OCI-LY7 (cell line): ENCODE results near the gene ZBTB20.

Experiments
- EZH2phosphoT487 ChIP-seq: fragments of 200-600 bp; sonication (generic); IDR thresholded peaks from 2 replicates; pipeline ENCODE4 v1.6.1; 2018; ENCODE audit warnings: low read depth, borderline replicate concordance, mild to moderate bottlenecking, mixed run types, antibody characterized with exemption, low read length, moderate library complexity, mixed read lengths
- TF ChIP-seq, protein P1 (sequence below): fragments of 200-600 bp; sonication (generic); conservative IDR thresholded peaks from 2 replicates; pipeline ENCODE4 v1.5.1; 2014; ENCODE audit warnings: mild to moderate bottlenecking, antibody characterized with exemption, low read length, moderate library complexity, mixed read lengths

DNA sequence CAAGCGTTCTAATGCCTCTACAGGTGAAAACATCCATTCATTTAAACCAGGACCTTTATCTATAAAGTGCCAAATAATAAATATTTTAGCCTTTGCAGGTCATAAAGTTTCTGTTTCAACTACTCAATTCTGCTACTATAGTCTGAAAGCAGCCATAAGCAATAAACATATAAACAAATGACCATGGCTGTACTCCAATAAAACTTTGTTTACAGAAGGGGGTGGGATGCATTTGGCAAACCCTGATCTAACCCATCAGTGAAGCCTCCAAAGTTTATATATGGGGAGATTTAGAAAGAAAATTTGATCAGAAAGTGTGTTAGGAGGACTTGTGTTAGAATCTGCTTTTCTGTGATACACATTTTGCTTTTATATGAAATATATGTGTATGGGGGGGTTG lies 161.3 kb downstream of the ZBTB20 start:
- TF ChIP-seq, protein P1, sequence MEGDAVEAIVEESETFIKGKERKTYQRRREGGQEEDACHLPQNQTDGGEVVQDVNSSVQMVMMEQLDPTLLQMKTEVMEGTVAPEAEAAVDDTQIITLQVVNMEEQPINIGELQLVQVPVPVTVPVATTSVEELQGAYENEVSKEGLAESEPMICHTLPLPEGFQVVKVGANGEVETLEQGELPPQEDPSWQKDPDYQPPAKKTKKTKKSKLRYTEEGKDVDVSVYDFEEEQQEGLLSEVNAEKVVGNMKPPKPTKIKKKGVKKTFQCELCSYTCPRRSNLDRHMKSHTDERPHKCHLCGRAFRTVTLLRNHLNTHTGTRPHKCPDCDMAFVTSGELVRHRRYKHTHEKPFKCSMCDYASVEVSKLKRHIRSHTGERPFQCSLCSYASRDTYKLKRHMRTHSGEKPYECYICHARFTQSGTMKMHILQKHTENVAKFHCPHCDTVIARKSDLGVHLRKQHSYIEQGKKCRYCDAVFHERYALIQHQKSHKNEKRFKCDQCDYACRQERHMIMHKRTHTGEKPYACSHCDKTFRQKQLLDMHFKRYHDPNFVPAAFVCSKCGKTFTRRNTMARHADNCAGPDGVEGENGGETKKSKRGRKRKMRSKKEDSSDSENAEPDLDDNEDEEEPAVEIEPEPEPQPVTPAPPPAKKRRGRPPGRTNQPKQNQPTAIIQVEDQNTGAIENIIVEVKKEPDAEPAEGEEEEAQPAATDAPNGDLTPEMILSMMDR, result no peak
- TF ChIP-seq EZH2phosphoT487, result no peak
